SK-N-SH treated with all-trans-retinoic acid at 6 μM for 48 hours (cell line): Measurements from ENCODE around the gene TSPO.

ENCODE experiments used
- ATAC-seq: fragments of 200-7000 bp; cut with Tn5 transposase; 3 replicates; pipeline ENCODE4 v1.9.1; 2020; ENCODE audit warnings: mild to moderate bottlenecking, moderate library complexity
- ARNTL ChIP-seq: fragments of 450-650 bp; formaldehyde crosslinking; IDR thresholded peaks from 2 replicates; pipeline ENCODE4 v1.5.0; 2020; ENCODE audit warnings: low read depth, mild to moderate bottlenecking, moderate library complexity, borderline replicate concordance
- CSDC2 ChIP-seq: fragments of 250-450 bp; sonication (Bioruptor Pico); IDR thresholded peaks from 2 replicates; pipeline ENCODE4 v1.5.0; 2020; ENCODE audit warnings: mild to moderate bottlenecking, moderate library complexity
- CSRNP3 ChIP-seq: fragments of 250-450 bp; sonication (Bioruptor Pico); IDR thresholded peaks from 2 replicates; pipeline ENCODE4 v1.5.1; 2021; ENCODE audit warnings: mild to moderate bottlenecking, moderate library complexity
- GLIS3 ChIP-seq: fragments of 250-450 bp; sonication (Bioruptor Pico); IDR thresholded peaks from 2 replicates; pipeline ENCODE4 v1.5.0; 2020; ENCODE audit warnings: mild to moderate bottlenecking, moderate library complexity
- ISL1 ChIP-seq: fragments of 250-450 bp; sonication (Bioruptor Pico); IDR thresholded peaks from 2 replicates; pipeline ENCODE4 v2.1.2; 2022; ENCODE audit warnings: mild to moderate bottlenecking, moderate library complexity
- OSR1 ChIP-seq: fragments of 250-450 bp; sonication (Bioruptor Pico); IDR thresholded peaks from 2 replicates; pipeline ENCODE4 v1.8.0; 2022; ENCODE audit warnings: moderate library complexity, mild to moderate bottlenecking, inconsistent platforms
- PPARA ChIP-seq: fragments of 250-450 bp; sonication (Bioruptor Pico); IDR thresholded peaks from 2 replicates; pipeline ENCODE4 v1.5.0; 2020; ENCODE audit warnings: mild to moderate bottlenecking, borderline replicate concordance
- RARB ChIP-seq: fragments of 250-450 bp; sonication (Bioruptor Pico); IDR thresholded peaks from 2 replicates; pipeline ENCODE4 v1.8.0; 2021; ENCODE audit warnings: mild to moderate bottlenecking, moderate library complexity
- TCF4 ChIP-seq: fragments of 250-450 bp; sonication (Bioruptor Pico); IDR thresholded peaks from 2 replicates; pipeline ENCODE4 v1.8.0; 2021; ENCODE audit warnings: mild to moderate bottlenecking, moderate library complexity, borderline replicate concordance
- ZFP3 ChIP-seq: fragments of 250-450 bp; sonication (Bioruptor Pico); IDR thresholded peaks from 2 replicates; pipeline ENCODE4 v1.5.0; 2020; ENCODE audit warnings: mild to moderate bottlenecking, moderate library complexity
- ZFP30 ChIP-seq: fragments of 450-650 bp; formaldehyde crosslinking; IDR thresholded peaks from 2 replicates; pipeline ENCODE4 v1.5.0; 2022; ENCODE audit warnings: mild to moderate bottlenecking, moderate library complexity
- ZNF565 ChIP-seq: fragments of 450-650 bp; formaldehyde crosslinking; conservative IDR thresholded peaks from 2 replicates; pipeline ENCODE4 v1.5.0; 2020; ENCODE audit warnings: low read depth, mild to moderate bottlenecking, moderate library complexity
- ZNF70 ChIP-seq: fragments of 450-650 bp; formaldehyde crosslinking; IDR thresholded peaks from 2 replicates; pipeline ENCODE4 v1.5.0; 2020; ENCODE audit warnings: mild to moderate bottlenecking, moderate library complexity
- ZNF8 ChIP-seq: fragments of 450-650 bp; formaldehyde crosslinking; IDR thresholded peaks from 2 replicates; pipeline ENCODE4 v1.5.0; 2020; ENCODE audit warnings: mild to moderate bottlenecking, moderate library complexity
- TF ChIP-seq, protein P1 (sequence below): fragments of 250-450 bp; sonication (Bioruptor Pico); IDR thresholded peaks from 2 replicates; pipeline ENCODE4 v1.8.0; 2021; ENCODE audit warnings: low read depth, mild to moderate bottlenecking, moderate library complexity, borderline replicate concordance
- TF ChIP-seq, protein P2 (sequence below): fragments of 250-450 bp; sonication (Bioruptor Pico); IDR thresholded peaks from 2 replicates; pipeline ENCODE4 v1.5.0; 2020; ENCODE audit warnings: mild to moderate bottlenecking, moderate library complexity
- TF ChIP-seq, protein P3 (sequence below): fragments of 250-450 bp; sonication (Bioruptor Pico); IDR thresholded peaks from 2 replicates; pipeline ENCODE4 v1.5.1; 2020; ENCODE audit warnings: low read depth, mild to moderate bottlenecking, moderate library complexity
- TF ChIP-seq, protein P4 (sequence below): fragments of 250-450 bp; sonication (Bioruptor Pico); IDR thresholded peaks from 2 replicates; pipeline ENCODE4 v1.8.0; 2020; ENCODE audit warnings: mild to moderate bottlenecking, moderate library complexity, borderline replicate concordance

The TSPO gene

DNA sequence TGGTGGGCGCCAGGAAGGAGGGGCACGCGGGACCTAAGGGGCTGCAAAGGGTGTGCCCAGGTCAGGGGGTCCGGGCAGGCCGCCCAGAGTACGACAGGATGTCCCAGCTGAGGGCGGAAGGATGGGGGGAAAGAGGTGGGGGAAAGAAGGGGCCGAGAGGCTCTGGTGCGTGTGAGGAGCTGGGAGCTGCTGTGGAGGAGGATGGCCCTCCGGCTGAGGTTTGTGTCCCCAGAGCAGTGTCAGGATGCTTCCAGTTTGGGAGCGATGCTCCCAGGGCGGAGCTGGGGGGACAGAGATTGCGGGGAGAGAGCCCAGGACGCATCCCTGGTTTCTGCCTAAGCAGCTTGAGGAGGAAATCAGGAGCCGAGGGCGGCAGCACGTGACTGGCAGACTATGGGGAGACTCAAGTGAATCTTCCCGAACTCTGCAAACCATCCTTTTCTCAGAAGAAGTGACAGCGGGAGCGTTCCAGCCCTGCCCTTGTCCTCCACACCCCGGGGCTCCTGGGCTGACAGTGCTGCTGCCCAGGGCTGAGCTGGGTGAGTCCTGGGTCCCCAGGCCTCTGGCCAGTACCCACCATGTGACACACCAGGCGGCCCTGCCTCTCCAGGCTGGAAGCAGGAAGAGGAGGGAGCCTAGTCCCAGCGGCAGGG is 55.3 kb downstream of the TSPO start:
- TF ChIP-seq OSR1 (CRISPR knock-in tag) (no peak), ZNF8 (CRISPR knock-in tag) (no peak), TCF4 (CRISPR knock-in tag) (no peak)
- TF ChIP-seq, protein P1, sequence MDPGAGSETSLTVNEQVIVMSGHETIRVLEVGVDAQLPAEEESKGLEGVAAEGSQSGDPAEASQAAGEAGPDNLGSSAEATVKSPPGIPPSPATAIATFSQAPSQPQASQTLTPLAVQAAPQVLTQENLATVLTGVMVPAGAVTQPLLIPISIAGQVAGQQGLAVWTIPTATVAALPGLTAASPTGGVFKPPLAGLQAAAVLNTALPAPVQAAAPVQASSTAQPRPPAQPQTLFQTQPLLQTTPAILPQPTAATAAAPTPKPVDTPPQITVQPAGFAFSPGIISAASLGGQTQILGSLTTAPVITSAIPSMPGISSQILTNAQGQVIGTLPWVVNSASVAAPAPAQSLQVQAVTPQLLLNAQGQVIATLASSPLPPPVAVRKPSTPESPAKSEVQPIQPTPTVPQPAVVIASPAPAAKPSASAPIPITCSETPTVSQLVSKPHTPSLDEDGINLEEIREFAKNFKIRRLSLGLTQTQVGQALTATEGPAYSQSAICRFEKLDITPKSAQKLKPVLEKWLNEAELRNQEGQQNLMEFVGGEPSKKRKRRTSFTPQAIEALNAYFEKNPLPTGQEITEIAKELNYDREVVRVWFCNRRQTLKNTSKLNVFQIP = no peak
- TF ChIP-seq, all 23 proteins: peak for 0
- no peak for ATAC-seq

DNA sequence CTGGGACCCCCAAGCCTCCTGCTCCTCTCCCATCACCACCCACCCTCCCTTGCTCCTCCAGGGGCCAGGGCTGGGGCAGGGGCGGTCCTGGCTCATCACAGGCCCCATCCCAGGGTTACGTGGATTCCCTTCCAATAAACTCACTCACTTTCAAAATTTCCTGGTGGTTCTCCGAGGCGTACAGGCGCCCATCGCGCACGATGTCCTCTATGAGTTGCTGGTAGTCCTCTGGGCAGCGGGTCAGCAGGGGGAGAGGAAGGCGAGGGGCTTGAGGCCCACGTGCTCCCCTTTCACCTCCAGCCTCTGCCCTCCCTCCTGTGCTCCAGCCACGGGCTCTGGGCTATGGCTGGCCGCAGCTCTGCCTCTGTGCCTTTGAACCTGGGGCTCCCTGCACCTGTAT is 56.0 kb downstream of the TSPO start:
- ATAC-seq = no peak

DNA sequence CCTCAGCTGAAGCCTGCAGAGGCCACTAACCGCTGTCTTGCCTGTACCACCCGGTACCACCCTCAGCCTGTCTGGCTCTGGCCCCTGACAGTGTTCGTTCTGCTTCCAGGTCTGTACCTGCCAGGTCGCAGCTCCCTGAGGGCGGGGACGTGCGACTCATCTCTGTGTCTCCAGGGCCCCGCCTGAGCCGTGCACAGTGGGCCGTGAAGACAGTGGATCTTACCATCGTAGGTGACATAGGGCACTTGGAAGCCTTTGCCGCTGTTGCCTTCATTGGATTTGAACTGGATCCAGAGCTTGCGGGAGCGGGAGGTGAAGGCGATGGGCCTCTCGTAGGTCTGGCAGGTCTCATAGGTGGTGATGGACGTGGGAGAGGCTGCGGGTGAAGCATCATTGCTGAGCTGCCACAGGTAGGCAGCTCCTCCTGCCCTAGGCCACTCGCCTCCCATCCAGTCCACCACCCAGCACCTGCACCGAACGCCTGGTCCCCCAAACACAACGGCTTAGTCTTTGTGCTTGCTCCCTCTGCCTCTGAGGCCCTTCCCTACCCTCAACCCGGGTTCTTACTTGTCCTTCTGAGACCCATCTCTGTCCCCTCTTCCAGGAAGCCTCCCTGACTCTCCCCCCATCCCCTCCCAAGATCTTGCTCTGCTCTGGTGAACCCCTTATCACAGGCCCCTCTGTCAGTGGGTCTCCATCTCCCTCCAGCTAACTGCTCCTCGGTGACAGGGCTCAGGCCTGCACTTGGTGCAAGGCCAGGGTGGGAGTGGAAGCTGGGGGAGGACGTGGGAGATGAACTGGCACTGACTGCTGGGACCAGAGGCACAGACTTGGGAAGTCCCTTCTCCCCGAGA is 56.7 kb downstream of the TSPO start:
- no peak for ATAC-seq
- TF ChIP-seq, protein P2, sequence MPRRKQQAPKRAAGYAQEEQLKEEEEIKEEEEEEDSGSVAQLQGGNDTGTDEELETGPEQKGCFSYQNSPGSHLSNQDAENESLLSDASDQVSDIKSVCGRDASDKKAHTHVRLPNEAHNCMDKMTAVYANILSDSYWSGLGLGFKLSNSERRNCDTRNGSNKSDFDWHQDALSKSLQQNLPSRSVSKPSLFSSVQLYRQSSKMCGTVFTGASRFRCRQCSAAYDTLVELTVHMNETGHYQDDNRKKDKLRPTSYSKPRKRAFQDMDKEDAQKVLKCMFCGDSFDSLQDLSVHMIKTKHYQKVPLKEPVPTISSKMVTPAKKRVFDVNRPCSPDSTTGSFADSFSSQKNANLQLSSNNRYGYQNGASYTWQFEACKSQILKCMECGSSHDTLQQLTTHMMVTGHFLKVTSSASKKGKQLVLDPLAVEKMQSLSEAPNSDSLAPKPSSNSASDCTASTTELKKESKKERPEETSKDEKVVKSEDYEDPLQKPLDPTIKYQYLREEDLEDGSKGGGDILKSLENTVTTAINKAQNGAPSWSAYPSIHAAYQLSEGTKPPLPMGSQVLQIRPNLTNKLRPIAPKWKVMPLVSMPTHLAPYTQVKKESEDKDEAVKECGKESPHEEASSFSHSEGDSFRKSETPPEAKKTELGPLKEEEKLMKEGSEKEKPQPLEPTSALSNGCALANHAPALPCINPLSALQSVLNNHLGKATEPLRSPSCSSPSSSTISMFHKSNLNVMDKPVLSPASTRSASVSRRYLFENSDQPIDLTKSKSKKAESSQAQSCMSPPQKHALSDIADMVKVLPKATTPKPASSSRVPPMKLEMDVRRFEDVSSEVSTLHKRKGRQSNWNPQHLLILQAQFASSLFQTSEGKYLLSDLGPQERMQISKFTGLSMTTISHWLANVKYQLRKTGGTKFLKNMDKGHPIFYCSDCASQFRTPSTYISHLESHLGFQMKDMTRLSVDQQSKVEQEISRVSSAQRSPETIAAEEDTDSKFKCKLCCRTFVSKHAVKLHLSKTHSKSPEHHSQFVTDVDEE (CRISPR knock-in tag) = no peak
- TF ChIP-seq PPARA (CRISPR knock-in tag) (no peak), GLIS3 (no peak)
- TF ChIP-seq, all 23 proteins: peak for 0

More for the DNA sequence above, 56.0 kb downstream of the TSPO start:
- no peak for TF ChIP-seq ZNF8 (CRISPR knock-in tag)
- TF ChIP-seq, protein P3, sequence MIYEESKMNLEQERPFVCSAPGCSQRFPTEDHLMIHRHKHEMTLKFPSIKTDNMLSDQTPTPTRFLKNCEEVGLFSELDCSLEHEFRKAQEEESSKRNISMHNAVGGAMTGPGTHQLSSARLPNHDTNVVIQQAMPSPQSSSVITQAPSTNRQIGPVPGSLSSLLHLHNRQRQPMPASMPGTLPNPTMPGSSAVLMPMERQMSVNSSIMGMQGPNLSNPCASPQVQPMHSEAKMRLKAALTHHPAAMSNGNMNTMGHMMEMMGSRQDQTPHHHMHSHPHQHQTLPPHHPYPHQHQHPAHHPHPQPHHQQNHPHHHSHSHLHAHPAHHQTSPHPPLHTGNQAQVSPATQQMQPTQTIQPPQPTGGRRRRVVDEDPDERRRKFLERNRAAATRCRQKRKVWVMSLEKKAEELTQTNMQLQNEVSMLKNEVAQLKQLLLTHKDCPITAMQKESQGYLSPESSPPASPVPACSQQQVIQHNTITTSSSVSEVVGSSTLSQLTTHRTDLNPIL (CRISPR knock-in tag) = no peak
- TF ChIP-seq, protein P1 = no peak
- TF ChIP-seq GLIS3 = no peak
- TF ChIP-seq ISL1 = no peak
- TF ChIP-seq PPARA (CRISPR knock-in tag) = no peak
- no peak for TF ChIP-seq ZNF565 (CRISPR knock-in tag)
- no peak for TF ChIP-seq ZFP3 (CRISPR knock-in tag)
- TF ChIP-seq TCF4 (CRISPR knock-in tag) = no peak
- no peak for TF ChIP-seq ZNF70 (CRISPR knock-in tag)
- TF ChIP-seq, protein P4, sequence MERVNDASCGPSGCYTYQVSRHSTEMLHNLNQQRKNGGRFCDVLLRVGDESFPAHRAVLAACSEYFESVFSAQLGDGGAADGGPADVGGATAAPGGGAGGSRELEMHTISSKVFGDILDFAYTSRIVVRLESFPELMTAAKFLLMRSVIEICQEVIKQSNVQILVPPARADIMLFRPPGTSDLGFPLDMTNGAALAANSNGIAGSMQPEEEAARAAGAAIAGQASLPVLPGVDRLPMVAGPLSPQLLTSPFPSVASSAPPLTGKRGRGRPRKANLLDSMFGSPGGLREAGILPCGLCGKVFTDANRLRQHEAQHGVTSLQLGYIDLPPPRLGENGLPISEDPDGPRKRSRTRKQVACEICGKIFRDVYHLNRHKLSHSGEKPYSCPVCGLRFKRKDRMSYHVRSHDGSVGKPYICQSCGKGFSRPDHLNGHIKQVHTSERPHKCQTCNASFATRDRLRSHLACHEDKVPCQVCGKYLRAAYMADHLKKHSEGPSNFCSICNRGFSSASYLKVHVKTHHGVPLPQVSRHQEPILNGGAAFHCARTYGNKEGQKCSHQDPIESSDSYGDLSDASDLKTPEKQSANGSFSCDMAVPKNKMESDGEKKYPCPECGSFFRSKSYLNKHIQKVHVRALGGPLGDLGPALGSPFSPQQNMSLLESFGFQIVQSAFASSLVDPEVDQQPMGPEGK (CRISPR knock-in tag) = no peak

DNA sequence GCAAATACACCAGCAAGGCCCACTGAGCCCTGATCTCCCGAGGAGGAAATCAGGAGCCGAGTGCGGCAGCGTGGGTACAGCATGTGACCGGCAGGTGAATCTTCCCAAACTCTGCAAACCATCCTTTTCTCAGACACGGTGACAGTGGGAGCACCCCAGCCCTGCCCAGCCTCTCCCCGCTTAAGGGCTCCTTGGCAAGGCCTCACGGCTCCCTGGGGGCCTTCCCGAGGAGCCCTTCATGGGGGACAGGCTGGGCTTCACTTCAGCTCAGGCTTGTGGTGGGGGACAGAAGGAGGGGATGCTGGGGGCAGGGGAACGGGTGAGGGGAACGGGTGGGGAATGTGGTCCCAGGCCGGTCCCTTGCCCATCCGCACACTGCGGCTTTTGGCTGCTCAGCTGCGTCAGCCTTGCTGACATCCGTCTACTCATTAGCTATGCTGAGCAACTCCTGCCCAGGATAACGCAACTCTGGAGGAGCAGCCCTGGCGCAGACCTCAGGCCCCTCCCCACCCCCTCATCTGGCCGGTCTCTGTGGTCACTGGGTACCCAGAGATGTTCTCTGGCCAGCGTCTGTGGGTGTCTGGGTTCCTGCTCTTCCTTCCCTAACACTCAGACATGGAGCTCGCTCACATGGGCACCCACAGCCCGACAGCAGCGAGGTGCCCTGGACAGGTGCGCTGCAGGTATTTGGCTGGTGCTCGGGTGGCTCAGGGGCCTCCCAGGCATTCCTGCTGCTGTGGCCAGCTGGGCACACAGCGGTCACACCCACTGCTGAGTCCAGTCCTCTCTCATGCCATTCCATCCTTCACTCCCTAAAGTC is 57.6 kb downstream of the TSPO start:
- no peak for ATAC-seq
- TF ChIP-seq ZNF8 (CRISPR knock-in tag) (no peak), TCF4 (CRISPR knock-in tag) (no peak), CSRNP3 (CRISPR knock-in tag) (no peak), ZFP30 (CRISPR knock-in tag) (no peak), RARB (CRISPR knock-in tag) (no peak), GLIS3 (no peak), ARNTL (CRISPR knock-in tag) (no peak), ISL1 (no peak), CSDC2 (CRISPR knock-in tag) (no peak)
- TF ChIP-seq, protein P4 (CRISPR knock-in tag) = no peak
